ENCODE measurements around the gene EYA2.

EYA2 gene

DNA sequence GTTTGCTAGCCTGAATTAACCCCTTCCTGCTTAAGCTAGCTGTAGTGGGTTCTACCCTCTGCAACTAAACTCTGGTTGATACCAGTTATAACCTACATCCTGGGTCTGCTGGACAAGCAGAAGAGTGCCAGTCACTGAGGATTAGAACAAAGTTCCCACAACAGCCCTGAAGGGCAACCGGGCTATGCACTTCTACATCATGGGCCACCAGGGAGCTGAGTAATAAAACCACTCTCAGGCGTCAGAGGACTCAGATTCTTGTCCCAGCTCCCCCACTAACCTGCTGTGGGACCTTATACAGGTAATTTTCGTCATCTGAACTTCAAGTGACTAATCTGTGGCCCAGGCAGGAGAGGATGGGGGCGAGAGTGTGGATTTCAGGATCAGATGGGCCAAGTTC lies 56.8 kb downstream of the EYA2 start:
- H3K27me3 ChIP-seq = no peaks in the 10 kb centered on the region
- peaks cover 0 to 3% (median 0%) of the 10 kb centered on the region in 3 donors for H3K9me3 ChIP-seq
- no peak overlapping the region for H3K27ac ChIP-seq
- no peak for DNase-seq
- H3K4me1 ChIP-seq = peaks cover 0 to 8% (median 2%) of the 10 kb centered on the region in 4 donors
- TF ChIP-seq, protein P1, sequence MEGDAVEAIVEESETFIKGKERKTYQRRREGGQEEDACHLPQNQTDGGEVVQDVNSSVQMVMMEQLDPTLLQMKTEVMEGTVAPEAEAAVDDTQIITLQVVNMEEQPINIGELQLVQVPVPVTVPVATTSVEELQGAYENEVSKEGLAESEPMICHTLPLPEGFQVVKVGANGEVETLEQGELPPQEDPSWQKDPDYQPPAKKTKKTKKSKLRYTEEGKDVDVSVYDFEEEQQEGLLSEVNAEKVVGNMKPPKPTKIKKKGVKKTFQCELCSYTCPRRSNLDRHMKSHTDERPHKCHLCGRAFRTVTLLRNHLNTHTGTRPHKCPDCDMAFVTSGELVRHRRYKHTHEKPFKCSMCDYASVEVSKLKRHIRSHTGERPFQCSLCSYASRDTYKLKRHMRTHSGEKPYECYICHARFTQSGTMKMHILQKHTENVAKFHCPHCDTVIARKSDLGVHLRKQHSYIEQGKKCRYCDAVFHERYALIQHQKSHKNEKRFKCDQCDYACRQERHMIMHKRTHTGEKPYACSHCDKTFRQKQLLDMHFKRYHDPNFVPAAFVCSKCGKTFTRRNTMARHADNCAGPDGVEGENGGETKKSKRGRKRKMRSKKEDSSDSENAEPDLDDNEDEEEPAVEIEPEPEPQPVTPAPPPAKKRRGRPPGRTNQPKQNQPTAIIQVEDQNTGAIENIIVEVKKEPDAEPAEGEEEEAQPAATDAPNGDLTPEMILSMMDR (IDR thresholded peaks at IDR 0.05) = no peak
- intact Hi-C loops (cut with DNase I; ENCODE audit: low total_unique reads) = no loop called here
- H3K36me3 ChIP-seq = no peaks in the 10 kb centered on the region
- no peak overlapping the region for H3K4me3 ChIP-seq

DNA sequence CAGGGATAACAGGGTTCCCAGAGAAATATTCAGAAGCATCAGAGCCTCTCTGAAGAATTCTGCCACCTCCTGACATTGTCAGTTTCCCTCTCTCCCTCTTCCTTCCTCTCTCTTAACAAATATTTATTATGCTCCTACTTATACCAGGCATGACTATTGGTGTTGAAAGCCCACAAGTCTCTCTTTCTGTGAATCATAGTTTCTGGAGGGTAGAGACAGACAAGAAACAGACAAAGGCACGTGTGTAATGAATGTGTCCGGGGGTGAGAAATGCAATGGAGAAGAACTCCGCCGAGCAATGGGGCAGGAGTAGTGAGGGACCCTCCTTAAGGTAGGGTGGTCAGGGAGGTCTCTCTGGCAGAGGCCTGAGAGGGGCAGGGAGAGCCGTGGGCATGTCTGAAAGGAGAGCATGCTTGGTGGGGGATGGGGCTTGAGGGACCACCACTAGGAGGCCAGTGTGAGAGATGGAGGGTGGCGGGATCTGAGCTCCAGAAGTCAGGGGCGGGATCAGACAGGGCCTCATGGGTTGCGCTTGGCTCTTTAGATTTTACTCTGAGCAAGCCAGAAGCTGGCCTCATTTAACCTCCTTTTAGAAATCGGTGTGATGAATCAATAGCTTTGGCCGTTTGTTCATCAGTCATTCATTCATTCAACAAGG lies 57.3 kb downstream of the EYA2 start:
- H3K4me3 ChIP-seq = no peak overlapping the region
- intact Hi-C loops (cut with DNase I; ENCODE audit: low total_unique reads) = no loop called here
- no peak for DNase-seq

DNA sequence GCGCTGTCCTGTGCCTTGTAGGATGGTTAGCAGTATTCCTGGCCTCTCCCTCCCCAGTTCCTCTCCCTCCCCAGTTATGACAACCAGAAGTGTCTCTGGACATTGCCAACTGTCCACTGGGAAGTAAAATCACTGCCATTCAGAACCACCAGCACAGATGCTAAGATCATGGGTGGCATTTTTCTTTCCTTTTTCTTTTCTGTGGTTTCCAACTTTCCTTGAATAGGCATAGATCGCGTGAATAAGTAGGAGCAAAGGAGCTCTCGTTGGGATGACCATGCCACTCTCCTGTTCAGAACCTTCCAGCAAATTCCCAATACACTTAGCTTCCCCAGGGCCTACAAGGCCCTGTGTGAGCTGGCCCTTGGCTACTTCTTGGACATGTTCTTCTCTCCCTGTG lies 59.0 kb downstream of the EYA2 start:
- H3K9me3 ChIP-seq = peaks cover 0 to 5% (median 0%) of the 10 kb centered on the region in 3 donors
- H3K27ac ChIP-seq = no peak overlapping the region
- intact Hi-C loops (cut with DNase I; ENCODE audit: low total_unique reads) = no loop called here
- no peak for DNase-seq
- H3K4me1 ChIP-seq = peaks cover 0 to 2% (median 0%) of the 10 kb centered on the region in 4 donors
- H3K27me3 ChIP-seq = no peaks in the 10 kb centered on the region
- TF ChIP-seq, protein P1 (IDR thresholded peaks at IDR 0.05) = no peak
- no peak overlapping the region for H3K4me3 ChIP-seq
- no peaks in the 10 kb centered on the region for H3K36me3 ChIP-seq

More for the DNA sequence above, 57.3 kb downstream of the EYA2 start:
- TF ChIP-seq, protein P1 (IDR thresholded peaks at IDR 0.05) = no peak
- H3K27ac ChIP-seq = no peak overlapping the region
- no peaks in the 10 kb centered on the region for H3K36me3 ChIP-seq
- H3K9me3 ChIP-seq = peaks cover 0 to 5% (median 0%) of the 10 kb centered on the region in 3 donors
- no peaks in the 10 kb centered on the region for H3K27me3 ChIP-seq
- peaks cover 0 to 8% (median 0%) of the 10 kb centered on the region in 4 donors for H3K4me1 ChIP-seq

GRCh38 chr20:46954490-46955038 lies 59.9 kb downstream of the EYA2 start:
- no peaks in the 10 kb centered on the region for H3K36me3 ChIP-seq
- intact Hi-C loops (cut with DNase I; ENCODE audit: low total_unique reads) = no loop called here
- H3K4me3 ChIP-seq = no peak overlapping the region
- peaks cover 0 to 5% (median 0%) of the 10 kb centered on the region in 3 donors for H3K9me3 ChIP-seq
- no peak for DNase-seq
- TF ChIP-seq, protein P1 (IDR thresholded peaks at IDR 0.05) = no peak
- H3K27ac ChIP-seq = no peak overlapping the region
- H3K27me3 ChIP-seq = no peaks in the 10 kb centered on the region
- no peaks in the 10 kb centered on the region for H3K4me1 ChIP-seq

DNA sequence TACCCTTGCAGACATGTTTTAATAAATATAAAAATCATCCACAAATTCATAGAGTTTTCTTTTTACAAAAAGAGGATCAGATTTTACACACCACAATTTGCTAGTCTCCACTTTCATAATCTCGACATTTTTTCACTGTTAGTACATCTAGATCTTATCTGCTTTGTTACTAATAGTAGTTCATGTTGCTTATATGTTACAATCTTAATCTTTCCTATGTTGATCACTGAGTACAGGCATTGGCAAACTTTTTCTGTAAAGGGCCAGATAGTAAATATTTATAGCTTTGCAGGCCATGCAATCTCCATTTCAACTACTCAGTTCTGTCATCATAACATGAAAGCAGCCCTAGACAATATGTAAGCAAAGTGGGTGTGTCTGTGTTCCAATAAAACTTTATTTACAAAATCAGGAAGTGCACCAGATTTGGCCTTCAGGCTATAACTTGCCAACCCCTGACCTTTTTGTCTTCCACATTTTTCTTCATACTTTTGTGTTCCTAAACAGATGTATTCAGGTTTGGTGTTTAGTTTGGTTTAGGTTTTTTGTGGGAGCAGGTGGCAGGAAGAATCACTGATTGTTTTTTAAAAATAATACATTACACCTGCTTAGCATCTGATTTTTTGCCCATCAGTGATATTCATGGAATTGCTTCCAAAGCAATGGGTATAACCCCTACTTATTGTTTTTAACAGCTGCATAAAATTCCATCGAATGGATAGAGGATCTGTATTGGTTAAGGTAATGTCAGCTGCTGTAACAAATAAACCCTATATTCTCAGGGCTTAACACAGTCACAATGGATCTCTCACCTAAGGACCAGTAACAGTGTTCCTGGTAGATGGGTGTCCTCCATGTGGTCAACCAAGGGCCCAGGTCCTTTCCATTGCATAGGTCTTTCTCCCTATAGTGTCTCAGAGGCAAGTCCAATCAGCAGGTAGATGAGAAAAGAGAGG lies 61.2 kb downstream of the EYA2 start:
- Histone ChIP-seq H3K9me3 (peaks cover 0 to 5% (median 0%) of the 10 kb centered on the region in 3 donors), H3K4me1 (no peaks in the 10 kb centered on the region), H3K36me3 (no peaks in the 10 kb centered on the region), H3K27ac (no peak overlapping the region), H3K27me3 (peaks cover 0 to 10% of the 10 kb centered on the region in 2 donors), H3K4me3 (no peak overlapping the region)
- intact Hi-C loops (cut with DNase I; ENCODE audit: low total_unique reads) = no loop called here
- DNase-seq = no peak
- TF ChIP-seq, protein P1 (IDR thresholded peaks at IDR 0.05) = no peak

Data from tibial artery (tissue), 4 donors.